ENCODE results near the gene ESR1.

DNA sequence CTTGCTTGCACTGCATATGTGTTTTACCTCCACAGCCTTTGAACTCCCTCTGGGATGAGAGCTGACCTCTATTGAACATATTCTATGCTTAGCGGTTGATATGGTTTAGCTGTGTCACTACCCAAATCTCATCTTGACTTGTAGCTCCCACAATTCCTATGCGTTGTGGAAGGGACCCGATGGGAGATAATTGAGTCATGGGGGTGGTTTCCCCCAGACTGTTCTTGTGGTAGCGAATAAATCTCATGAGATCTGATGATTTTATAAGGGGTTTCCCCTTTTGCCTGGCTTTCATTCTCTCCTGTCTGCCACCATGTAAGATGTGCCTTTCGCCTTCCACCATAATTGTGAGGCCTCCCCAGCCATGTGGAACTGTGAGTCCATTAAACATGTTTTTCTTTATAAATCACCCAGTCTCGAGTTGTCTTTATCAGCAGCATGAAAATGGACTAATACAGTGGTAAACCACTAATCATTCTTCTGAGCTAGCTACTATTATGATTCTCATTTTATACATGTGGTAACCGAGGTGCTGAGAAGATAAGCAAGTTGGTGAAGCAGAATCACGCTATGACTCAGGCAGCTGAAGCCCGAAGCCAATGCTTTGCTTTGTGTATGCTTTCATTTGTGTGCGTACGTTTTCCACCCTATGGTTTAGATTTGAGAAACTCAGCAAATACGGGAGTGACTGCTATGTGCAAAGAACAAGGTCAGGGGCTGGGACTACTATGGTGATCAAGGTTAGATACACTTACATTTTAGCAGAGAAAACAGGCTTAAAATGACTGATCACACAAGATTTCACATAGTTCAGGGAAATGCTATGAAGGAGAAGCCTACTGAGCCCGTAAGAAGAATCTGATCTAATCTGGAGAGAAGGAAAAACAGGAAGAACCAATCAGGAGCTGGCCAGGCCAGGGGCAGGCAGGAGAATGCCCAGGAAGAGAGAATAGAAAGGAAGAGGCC, 363.5 kb downstream of the ESR1 start:
- TF ChIP-seq, protein P1, sequence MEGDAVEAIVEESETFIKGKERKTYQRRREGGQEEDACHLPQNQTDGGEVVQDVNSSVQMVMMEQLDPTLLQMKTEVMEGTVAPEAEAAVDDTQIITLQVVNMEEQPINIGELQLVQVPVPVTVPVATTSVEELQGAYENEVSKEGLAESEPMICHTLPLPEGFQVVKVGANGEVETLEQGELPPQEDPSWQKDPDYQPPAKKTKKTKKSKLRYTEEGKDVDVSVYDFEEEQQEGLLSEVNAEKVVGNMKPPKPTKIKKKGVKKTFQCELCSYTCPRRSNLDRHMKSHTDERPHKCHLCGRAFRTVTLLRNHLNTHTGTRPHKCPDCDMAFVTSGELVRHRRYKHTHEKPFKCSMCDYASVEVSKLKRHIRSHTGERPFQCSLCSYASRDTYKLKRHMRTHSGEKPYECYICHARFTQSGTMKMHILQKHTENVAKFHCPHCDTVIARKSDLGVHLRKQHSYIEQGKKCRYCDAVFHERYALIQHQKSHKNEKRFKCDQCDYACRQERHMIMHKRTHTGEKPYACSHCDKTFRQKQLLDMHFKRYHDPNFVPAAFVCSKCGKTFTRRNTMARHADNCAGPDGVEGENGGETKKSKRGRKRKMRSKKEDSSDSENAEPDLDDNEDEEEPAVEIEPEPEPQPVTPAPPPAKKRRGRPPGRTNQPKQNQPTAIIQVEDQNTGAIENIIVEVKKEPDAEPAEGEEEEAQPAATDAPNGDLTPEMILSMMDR (IDR thresholded peaks at IDR 0.05): no peak
- TF ChIP-seq POLR2A (IDR thresholded peaks at IDR 0.05): no peak
